ENCODE measurements around the gene PIEZO2.

GRCh38 chr18:10682368-10682714 lies 467.0 kb downstream of the PIEZO2 start:
- TF ChIP-seq POLR2AphosphoS5 (IDR thresholded peaks at IDR 0.05; ENCODE audit: low read depth, low read length) (no peak), POLR2A (IDR thresholded peaks at IDR 0.05; ENCODE audit: low read depth, low read length) (no peak)

Measured in GM12892 (cell line).